ENCODE data around the gene PDGFB.
A peak's percentile ranks its signal among the peaks of the same experiment; 100 is the strongest.
"Not testable (repeated sequence)": the region's sequence is repeated elsewhere in the genome, so short reads cannot be mapped to it uniquely, and the experiment has no call there.

The PDGFB gene

DNA sequence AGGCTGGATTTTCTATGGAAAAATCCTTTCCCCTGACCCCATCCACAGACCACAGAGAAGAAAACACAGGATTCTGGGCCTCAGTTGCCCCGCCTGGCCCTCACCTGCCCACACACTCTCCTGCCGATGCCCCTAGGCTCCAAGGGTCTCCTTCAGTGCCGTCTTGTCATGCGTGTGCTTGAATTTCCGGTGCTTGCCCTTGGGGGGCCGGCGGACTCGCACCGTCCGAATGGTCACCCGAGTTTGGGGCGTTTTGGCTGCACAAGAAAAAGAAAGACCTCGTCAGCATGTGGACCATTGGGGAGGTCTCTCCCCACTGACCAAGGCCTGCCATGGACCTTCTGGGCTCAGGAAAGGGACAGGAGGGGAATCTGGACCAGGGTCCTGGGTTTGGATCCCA is 19.2 kb downstream of the PDGFB start:
- DNase-seq (ENCODE audit: low spot score) = no peak

DNA sequence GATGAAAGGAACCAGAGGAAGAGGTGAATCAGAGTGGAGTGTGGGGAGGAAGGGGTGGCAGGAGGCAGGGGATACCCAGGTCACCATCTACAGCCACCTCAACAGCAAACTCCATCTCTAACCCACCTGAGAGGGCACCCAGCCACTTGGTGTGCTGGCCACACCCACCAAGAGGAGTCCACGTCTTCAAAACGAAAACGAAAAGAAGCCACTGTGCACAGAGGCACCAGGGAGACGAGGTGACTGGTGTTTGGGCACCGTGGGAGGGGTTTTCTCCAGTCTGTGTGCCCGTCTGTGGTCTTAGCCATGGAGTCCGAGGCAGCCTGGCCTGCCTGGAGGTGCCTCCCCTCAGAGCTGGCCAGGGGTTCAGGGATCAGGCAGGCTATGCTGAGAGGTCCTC is 20.2 kb downstream of the PDGFB start:
- DNase-seq (ENCODE audit: low spot score) = no peak

DNA sequence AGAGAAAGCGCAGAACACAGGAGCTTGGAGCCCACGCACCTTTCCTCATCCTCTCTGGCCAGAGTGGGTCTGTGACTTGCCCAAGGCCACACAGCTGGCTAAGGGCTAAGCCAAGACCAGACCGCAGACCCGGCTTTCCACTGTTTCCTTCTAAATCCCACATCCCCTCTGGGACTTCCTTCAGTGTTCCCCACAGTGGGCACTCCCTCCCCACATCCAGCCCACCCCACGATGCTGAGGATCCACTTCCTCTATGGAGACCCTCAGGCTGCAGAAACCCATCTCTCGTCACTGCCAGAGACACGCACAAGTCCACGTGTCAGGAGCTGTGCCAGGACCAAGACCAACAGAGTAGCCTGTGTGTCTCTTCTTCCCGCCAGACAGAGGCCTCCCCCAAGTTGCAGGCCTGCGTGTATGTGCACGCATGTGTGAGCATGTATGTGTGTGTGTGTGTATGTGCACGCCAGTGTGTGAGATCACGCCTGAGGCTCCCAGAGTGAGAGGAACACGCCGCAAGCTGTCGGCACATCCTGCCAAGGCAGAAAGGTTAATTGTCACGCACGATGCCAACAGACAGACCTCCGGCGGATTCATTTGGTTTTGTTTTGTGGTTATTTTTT is 21.6 kb downstream of the PDGFB start:
- DNase-seq (ENCODE audit: low spot score) = no peak

DNA sequence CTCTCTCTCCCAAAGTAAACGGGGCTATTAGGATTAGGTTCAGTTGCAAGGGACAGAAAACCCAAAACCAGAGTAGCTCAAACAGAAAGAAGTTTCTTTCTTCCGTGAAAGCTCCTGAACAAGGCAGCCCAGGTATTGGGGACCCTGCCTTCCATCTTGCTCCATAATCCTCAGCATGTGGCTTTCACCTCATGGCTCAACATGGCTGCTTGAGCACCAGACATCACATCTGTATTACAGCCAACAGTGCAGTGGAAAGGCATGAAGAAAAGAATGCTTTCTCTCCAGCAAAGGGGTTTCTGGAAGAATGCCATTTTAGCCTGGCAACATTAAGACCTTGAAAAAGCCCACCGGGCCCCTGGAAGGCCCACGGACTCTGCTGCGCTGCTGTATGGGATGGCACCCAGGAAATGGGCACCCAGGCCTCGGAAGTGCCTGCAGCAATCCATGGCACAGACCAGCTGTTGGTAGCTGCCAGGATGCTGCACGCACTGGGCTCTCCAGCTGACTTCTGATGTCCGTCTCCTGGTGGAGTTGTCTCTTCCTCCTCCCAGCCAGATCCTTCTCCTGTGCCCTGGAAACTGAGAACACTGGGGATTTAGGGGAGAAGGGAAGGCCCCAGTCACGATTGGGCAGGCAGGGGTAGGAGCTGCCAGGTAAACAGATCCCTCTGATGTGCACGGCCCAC is 22.6 kb downstream of the PDGFB start:
- no peak for DNase-seq (ENCODE audit: low spot score)

GRCh38 chr22:39220890-39221850 is 23.6 kb downstream of the PDGFB start:
- DNase-seq (ENCODE audit: low spot score) = peak; percentile 51

DNA sequence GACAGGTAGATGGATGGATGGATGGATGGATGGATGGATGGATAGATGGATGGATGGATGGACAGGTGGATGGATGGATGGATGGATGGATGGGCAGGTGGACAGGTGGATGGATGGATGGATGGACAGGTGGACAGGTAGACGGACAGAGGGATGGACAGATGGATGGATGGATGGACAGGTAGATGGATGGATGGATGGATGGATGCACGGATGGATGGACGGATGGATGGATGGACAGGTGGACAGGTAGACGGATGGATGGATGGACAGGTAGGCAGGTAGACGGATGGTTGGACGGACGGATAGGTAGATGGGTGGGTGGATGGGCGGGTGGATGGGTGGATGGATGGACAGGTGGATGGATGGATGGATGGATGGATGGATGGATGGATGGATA is 24.3 kb downstream of the PDGFB start:
- no peak for DNase-seq (ENCODE audit: low spot score)

DNA sequence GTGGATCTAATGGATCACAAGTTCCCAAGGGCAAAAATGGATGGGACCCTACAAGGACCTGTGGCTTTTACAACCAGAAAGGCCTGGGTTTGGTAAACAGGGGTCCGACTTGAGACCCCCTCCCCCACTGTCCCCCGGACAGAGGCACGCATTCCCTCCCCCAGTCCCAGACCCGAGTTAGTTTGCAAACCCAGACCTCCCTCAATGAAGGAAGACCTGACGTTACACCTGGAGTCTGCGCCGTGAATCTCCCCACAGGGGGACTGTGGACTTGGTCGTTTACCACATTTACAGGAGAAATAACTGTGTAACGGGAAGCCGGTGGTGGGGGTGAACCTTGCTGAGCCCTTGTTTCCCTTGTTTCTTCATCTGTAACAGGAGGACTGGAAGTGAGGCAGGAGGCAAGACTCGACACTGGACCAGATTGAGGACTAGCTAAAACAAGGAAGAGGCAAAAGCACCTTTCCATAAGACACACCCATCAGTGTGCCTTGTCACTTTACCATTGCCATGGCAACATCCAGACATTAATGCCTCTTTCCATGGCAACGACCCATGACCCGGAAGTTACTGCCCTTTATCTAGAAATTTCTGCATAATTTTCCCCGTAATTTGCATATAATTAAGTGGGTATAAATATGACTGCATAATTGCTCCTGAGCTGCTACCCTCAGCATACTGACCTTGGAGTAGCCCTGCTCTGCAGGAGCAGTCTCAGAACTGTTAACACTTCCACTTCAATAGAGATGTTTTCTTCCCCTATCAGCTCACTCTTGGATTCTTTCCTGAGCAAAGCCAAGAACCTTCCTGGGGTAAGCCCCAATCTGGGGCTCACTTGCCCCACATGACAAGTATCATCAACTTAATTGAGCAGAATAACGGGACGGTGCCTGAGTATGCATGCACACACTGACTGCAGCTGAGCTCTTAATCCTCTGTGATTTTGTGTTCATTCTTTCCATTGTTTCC is 25.4 kb downstream of the PDGFB start:
- peak; percentile 1 for DNase-seq (ENCODE audit: low spot score)

DNA sequence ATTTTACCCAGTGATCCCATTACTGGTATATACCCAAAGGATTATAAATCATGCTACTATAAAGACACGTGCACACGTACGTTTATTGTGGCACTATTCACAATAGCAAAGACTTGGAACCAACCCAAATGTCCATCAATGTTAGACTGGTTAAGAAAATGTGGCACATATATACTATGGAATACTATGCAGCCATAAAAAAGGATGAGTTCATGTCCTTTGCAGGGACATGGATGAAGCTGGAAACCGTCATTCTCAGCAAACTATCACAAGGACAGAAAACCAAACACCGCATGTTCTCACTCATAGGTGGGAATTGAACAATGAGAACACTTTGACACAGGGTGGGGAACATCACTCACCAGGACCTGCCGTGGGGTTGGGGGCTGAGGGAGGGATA is 26.4 kb downstream of the PDGFB start:
- DNase-seq (ENCODE audit: low spot score) = not testable (repeated sequence)

GRCh38 chr22:39216143-39216490 is 28.7 kb downstream of the PDGFB start:
- no peak for DNase-seq (ENCODE audit: low spot score)

DNA sequence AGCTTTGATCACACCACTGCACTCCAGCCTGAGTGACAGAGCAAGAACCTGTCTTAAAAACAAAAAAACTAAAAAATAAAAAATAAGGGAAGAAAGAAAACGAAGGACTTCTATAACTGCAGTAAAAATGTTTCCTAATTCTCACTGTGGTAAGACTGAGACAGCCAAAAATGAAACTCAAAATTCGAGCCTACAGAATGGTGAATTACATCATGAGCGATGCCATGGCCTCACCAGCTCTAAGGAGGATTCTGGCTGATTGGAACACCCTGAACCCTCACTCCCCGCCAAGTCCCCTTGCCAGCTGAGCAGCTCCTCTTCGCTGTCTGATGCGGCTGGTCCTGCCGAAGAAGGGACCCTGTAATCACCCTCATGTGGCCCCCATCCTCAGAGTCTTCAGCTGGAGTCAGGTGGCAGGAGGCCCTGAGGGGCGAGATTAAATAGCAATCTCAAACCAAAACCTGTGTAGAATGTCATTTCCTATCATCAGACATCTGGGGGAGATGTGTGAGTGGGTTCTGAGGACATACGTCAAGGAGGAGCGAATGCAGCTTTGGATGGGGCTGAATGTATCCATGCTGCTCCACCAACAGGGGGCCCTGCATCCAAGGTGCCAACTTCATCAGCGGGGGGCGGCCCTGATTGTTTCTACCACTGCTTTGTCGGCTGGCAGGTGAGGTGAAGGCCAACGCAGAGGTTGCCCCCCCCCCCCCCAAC is 29.2 kb downstream of the PDGFB start:
- DNase-seq (ENCODE audit: low spot score) = peak; percentile 12

DNA sequence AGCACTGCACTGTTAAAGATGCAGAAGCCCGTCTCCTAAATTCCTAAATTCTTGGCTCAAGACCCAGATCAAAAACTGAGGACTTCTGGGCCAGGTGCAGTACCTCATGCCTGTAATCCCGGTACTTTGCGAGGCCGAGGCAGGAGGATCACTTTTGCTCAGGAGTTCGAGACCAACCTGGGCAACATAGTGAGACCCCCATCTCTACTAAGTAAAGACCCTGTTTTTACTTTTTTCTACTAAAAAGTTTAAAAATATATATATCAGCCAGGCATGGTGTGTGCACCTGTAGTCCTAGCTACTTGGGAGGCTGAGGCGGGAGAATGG is 29.7 kb downstream of the PDGFB start:
- DNase-seq (ENCODE audit: low spot score) = no peak

DNA sequence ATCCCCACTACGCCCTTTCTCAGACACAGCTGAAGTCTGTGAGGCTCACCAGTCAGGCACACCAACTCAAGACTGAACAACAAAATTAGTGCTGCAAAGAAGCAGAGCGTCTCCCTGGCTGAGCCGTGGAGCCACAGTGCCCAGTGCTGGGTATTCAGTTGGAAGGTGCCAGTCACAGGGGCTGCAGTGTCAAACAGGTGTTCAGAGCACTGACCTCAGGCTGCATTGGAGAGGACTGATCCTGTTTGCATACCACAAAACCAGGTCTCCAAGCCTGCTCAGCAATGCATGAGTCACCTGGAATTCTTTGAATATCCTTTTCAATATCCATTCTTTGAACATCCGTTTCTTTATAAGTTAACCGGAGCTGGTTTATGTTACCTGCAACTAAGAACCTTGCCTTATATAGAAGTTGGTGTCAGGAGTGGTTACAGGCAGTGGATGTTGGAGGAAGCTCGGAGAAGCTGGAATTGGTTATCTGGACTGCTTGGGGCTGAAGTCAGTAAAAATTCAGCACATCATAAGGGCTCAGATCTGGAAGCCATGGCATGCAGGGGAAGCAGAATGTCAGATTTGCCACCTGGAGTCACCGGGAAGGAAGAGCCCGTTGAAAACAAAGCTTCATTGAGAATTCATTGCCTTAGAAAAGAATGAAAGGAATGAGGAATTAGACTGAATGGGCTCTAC is 30.3 kb downstream of the PDGFB start:
- peak; percentile 45 for DNase-seq (ENCODE audit: low spot score)

DNA sequence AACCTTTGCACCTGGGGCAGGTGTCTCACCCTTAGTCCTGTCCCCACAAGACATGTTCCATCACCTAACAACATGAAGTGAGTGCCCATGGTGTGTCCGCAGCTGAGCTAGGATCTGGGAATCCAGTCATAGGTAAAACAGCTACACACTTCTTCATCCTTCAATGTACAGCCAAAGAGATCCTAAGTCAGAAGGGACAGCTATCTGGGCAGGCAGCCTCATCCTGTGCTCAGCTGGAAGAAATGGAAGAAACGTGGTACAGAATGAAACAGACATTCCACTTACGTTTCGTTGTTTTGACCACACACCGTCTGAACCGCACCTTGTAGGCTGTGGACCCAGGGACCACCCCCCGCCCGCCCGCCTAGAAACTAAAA is 30.8 kb downstream of the PDGFB start:
- peak; percentile 3 for DNase-seq (ENCODE audit: low spot score)

GRCh38 chr22:39212721-39213376 is 31.9 kb downstream of the PDGFB start:
- DNase-seq (ENCODE audit: low spot score) = peak; percentile 21

- no peak for DNase-seq (ENCODE audit: low spot score)
Observed at GRCh38 chr22:39209756-39210155, 35.0 kb downstream of the PDGFB start.

DNA sequence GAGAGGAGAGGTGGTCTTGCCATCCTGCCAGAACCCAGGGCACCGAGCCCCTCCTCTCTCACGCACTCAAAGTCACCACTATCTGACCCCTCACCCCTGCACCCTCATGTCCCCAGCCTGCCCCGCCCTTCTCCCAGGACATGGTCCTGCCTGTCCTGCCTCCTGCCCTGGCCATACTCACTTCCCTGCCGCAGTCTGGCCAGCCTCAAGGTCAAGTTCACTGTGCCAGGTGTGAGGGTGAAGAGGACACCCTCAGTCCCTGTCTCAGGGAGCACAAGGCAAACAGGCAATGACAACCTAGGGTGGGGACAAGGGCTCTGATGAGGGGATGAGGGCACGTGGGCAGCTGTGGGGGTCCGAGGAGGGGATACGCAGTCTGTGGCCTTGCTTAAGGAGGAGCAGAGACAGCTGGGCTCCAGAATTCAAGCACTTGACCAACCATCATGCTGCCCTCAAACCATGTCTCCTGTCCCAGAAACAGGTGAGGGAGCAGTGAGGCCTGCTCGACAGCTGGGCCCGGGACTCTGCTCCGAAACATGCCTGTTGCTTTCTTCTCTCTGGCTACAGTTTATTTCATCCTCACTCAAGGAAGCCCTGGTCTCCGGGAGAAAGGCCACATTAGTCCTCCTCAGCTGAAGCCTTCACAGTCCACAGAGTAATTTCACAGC is 36.6 kb downstream of the PDGFB start:
- DNase-seq (ENCODE audit: low spot score) = no peak

DNA sequence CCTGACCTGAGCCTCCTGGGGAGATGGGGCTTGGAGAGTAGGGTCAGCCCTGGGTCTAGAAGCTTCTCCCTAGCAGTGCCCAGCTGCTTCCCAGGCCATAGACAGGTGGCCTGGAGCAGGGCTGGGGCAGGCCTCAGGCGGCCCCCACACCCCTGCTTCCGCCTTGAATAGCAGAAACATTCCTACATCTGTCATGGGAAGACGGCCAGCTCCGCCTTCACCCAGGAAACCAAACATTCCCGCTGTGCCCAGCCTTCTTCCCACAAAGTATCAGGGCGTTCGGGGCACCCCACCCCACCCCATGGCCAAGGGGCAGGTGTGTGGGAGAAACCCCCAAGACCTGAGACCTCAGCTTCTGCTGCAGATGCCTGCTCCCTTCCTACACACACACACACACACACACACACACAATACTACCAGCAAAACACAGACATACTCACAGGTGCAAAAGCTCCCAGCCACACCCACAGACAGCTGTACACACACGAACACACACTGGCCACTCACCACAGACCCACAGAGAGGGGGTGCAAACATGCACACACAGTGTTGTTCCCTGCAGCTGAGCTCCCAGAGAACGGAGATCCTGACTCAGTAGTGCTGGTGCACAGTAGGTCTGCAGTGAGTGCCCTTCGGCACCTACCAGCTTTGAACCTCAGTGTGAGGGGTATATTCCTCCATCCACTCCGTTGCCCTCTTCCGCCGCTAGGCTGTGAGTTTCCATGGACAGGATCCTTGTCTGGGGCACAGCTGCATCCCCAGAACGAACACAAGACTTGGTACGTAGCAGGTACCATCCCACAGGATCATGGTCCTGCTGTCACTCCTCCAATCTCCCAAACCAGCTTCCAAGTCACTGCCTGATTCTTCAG is 37.4 kb downstream of the PDGFB start:
- DNase-seq (ENCODE audit: low spot score) = peak; percentile 8

GRCh38 chr22:39206491-39206890 is 38.3 kb downstream of the PDGFB start:
- no peak for DNase-seq (ENCODE audit: low spot score)
